Left colon (tissue), 2 donors: ENCODE measurements around the gene PCNA. TPM values are rescaled to one million over a fixed set of nuclear protein-coding genes. Genes with fewer than 3 reads are reported as not detected.

Experiments
- ATAC-seq: fragments of 200-7000 bp; cut with Tn5 transposase; one replicate; pipeline ENCODE4 v1.9.1; 2020; ENCODE audit warnings: mild to moderate bottlenecking, moderate library complexity
- DNase-seq, 2 donors: peaks; one replicate each; pipeline ENCODE4 v3.0.0-alpha.2; 2020
- intact Hi-C, 2 donors: fragments of 100-400 bp; cut with DNase I in 1 of 2; cut with micrococcal nuclease in 1 of 2; formaldehyde crosslinking; loops; one replicate each; pipeline versions ENCODE4 v1.11.2 to v1.14.0; 2022; cut with DNase I, micrococcal nuclease
- total RNA-seq, 2 donors: library from RNA; stranded (reverse); fragmentation: NEBNext Ultra II Directional; extraction: Animal tissue kit (Norgen Biotek cat#: 25700); gene quantifications; one replicate each; pipeline ENCODE4 v1.2.1, GENCODE V29; 2021
- donor health status: DM: no; HTN: no; CAD: no.
- donor health status: DM: yes; HTN: yes; CAD: no.

The PCNA gene
- total RNA-seq, 2 donors from 2014 or later: 47.9 to 61.5 TPM

DNA sequence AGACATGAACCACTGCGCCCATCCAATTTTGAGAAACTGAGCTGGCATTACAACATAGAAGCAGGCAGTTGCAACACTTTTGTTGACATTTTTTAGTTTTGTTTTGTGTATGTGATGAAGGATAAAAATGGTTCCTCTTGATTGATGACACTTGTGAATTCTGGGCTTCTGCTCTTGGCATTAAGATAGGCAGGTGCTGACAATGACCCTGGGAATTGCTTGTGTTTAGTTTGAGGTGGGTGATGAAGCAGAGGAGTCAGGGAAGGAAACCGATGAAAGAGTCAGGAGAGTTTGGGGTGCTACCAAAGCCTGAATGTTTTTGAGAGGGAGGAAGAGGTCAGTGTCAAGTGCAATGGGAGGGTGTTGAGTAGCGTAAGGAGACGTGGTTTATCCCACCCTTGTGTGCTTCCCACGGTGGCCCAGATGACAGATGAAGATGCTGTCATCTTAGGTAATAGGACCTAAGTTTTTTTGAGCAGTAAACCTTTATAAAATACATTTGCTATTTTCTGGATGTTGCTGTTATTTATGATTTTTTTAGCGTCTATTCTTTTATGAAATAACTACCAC lies 26.4 kb upstream of the PCNA start:
- intact Hi-C loops: no loop called here
- DNase-seq: no peak
- ATAC-seq: no peak

DNA sequence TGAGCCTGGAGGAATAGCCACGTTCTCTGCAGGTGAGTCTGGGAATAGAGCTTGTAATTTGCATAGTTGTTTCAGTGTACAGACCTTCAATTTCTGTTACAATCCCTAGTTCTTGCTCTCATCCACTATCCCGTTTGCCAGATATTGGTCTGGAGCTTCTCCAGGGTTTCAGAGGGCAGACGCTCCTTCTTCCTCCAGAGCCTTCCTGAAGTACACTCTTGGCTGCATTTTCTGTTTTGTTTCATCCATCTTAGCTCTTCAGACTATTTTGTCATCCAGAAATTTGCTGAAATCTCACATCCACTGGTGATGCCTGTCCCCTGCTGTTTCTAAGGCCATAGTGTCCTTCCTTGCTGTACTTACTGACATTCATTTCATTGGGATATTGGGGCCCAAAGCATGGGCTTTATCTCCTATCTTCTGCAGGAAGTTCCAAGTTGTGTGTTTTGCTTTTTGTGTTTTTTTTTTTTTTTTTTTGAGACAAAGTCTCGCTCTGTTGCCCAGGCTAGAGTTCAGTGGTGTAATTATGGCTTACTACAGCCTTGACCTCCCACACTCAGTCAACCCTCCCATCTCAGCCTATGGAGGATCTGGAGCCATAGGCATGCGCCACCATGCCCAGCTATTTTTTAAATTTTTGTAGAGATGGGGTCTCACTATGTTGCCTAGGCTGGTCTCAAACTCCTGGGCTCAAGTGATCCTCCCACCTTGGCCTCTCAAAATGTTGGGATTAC lies 25.8 kb upstream of the PCNA start:
- DNase-seq (no peak), ATAC-seq (no peak)
- intact Hi-C loops: no loop called here

DNA sequence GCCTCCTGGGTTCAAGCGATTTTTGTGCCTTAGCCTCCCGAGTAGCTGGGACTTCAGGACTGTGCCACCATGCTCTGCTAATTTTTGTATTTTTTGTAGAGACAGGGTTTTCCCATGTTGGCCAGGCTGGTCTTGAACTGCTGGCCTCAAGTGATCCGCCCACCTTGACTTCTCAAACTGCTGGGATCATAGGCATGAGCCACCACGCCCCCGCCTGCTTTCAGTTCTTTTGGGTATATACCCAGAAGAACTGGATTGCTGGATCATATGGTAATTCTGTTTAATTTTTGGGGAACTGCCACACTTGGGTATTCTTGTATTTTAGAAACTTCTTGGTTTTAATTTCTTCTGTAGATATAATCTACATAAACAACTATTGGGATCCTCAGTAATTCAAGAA lies 24.1 kb upstream of the PCNA start:
- DNase-seq (no peak), ATAC-seq (no peak)
- intact Hi-C loops: no loop called here

DNA sequence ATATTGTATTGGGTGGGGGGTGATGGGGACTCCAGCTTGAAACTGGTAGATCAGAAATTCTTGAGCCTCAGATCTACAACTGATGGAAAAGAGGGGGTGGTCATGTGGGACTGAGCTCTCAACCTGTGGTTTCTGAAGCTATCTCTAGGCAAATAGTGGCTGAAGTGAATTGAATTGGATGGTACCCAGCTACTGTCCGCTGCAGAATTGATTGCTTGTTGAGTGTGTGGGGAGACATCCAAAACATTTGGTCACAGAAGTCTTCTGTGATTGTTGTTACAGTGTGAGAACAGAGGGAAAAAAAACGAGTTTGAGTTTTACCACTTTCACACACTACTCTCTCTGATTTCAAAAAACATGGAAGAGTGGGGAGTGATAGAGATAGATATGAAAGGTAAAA lies 21.9 kb upstream of the PCNA start:
- ATAC-seq (no peak), DNase-seq (no peak)
- intact Hi-C loops: no loop called here

DNA sequence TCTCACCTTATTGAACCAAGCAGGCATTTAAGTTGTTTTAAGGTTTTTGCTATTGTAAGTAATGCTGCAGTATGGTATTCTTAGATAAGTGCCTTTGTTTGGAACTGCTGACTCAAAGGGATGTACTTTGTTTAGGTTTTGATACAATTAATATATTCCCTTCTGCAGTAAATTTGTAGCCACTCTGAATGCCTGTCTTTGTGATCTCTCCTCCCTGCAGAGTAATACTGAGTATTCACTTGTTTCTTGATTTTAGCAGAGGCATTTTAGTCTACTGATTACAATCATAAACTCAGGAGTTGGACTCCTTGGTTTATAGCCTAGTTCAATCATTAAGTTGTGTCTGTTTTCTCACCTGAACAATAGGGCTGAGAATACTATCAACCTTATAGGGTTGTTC lies 20.4 kb upstream of the PCNA start:
- ATAC-seq (peak; percentile 81), DNase-seq (no peak)
- intact Hi-C loops: no loop called here

DNA sequence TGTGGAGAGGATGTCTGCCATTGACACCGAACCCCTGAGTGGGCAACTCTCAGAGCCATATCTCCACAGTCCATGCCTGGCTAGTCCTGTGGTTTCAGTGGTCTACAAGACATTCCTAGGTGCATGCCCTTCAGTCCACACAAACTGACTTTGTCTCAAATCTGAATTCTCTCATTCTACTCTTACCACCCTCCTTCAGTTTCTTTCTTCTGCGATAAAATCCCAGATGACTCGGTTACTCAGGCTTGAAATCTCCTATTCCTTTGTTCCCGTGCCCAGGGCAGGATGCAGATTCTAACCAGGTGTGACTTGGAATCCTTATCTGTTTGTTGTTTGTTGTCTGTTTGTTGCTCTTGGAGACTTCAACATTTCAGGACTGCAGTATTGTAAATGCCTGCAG lies 16.3 kb upstream of the PCNA start:
- ATAC-seq (no peak), DNase-seq (no peak)
- intact Hi-C loops: loop anchor here in 1 of 2 donors (10.0 kb wide), 1 partner anchor 49 kb away; no protein-coding TSS in a partner anchor

DNA sequence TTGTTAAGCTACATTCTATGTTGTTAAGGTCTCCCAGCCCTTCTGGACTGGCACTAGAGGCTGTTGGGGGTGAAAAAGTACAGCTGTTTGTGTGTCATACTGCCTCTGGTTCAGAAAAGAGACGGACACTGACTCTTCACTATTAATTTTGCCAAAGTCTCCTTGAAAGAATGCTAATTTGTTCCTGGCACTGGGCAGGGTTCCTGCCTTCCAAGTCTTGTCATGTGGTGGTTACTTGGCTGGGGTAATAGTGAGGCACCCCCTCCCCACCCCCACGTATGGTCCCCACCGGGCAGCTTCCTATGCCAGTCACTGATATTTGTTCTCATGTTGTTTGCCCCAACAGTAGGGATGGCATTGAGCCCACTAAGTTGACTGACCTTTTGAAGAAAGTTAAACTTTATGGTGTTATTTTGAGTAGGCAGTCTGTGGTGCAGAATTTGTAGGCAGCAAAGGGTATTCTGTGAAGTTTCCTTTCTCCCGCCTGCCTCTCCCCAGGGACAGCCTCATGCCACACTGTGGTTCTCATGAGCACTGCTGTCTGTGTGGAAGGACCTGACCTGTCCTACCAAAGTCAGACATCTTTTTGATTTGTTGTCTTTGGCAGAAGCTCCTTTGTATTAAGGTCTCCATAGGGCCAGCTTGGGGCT lies 15.7 kb upstream of the PCNA start:
- ATAC-seq (no peak), DNase-seq (no peak)
- intact Hi-C loops: loop anchor here in 1 of 2 donors (10.0 kb wide), 1 partner anchor 49 kb away; no protein-coding TSS in a partner anchor

DNA sequence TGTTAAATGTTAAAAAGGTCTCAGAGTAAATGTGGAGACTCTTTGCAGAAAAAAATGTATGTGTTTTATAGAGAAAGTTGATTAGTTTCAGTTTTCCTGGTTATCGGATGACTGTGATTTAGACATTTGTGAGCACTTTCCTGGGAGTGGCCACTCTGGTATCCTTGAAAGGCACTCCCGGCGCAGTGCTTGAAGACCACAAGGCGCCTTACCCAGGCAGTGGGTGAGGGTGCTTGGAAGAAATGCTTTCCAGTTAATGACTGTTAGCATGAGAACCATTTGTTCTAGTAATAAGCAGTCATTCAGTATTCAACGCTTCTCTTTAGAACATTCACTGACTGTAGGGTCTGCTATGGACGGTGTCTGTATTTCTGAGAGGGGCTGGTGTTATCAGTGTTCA lies 14.2 kb upstream of the PCNA start:
- ATAC-seq (no peak), DNase-seq (no peak)
- intact Hi-C loops: loop anchor here in 1 of 2 donors (10.0 kb wide), 1 partner anchor 51 kb away; no protein-coding TSS in a partner anchor

DNA sequence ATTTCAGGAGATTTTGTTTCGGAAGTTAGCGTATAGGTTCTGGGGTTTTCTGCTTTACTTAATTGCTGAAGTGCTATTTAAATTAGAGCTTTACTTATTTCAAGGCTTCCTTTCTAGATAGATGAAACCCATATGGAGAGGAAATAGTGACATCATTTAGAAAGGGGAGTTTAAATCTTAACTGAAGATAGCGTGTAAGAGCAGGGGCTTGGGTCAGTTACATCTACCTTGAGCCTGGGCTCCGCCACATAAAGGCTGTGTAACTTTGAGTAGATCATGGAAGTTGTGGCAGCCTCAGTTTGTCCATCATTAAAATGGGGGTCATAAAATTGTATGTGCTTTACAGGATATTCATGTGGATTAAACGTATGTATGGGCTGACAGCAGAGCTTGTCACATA lies 11.7 kb upstream of the PCNA start:
- intact Hi-C loops: loop anchor here in 1 of 2 donors (10.0 kb wide), 1 partner anchor 53 kb away; no protein-coding TSS in a partner anchor
- no peak for DNase-seq
- ATAC-seq: no peak

DNA sequence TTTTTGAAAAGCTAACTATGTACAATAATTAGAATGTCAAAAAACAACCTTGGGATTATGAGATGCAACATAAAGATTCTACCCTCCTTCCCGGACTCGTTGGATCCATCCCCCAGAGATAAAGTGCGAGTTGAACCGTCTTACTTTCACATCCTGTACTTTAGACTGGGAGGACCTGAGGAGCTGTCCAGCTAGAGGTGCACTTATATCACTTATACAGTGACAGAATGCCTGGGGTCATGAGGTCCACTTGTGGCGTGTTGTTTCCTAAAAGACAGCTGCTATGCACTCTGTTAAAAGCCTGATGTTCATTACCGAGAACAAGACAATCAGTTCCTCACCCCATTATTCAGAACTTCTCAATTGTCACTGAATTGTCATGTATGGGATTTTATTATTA lies 9.1 kb upstream of the PCNA start:
- ATAC-seq (no peak), DNase-seq (no peak)
- intact Hi-C loops: loop anchor here in 1 of 2 donors (5.0 kb wide), 1 partner anchor 63 kb away; no protein-coding TSS in a partner anchor

DNA sequence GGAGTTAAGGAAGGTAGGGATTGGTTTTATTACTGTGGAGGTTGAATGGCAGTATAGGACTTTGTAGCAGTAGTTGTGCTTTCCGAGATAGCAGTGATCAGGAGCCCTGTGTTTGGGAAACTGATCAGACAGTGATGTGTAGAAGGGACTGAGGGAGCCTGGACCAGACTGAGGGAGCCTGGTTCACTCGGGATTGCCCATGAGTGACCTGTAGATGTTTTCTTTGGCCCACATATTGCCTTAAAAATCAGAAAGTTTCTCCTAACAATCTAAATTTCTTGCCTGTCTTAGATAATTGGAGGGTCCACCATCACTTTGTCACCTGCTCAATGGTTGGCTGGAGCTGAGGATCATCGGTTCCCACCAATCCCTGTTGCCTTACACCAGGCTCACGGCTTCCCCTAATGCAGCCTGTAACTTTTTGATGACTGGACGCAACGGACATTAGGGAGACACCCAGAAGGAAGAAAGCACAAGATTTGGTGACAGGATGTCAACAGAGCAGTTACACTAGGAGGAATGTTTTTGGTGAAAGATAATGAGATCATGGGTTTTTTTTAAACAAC lies 8.2 kb upstream of the PCNA start:
- intact Hi-C loops: loop anchor here in 1 of 2 donors (5.0 kb wide), 1 partner anchor 64 kb away; no protein-coding TSS in a partner anchor
- DNase-seq (no peak), ATAC-seq (no peak)

DNA sequence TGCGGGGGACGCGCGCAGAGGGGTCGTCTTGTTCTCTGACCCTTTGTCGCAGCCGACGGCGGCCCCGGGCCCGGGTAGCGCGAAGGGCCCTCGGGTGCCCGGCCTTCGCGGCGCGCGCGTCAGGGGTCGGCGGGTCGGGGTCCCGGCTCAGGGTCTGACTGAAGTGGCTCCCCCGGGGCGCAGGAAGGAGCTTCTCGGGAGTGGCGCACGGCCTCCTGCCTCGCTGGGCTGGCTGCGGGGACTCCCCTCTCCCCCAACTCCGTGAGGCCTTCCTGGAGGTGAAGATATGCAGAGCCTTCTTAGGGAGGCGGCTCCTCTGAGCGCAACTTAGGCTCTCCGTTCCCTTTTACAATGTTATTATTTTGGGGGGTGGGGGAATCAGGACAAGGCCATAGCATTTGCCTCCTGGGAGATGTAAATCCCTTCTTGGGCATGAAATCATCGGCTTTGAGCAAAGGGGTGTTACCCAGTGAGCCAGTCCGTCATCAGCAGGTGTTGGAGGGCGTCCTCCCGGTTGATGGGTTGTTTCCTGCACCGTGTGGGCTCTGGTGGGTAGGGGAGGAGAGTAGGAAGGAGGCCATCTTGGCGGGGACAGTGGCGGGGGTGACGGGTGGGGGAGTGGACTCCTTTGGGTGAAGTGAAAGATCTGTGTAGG lies 7.6 kb upstream of the PCNA start:
- DNase-seq (peak; percentile 66 to 71), ATAC-seq (peak; percentile 38)
- intact Hi-C loops: loop anchor here in 1 of 2 donors (5.0 kb wide), 1 partner anchor 65 kb away; no protein-coding TSS in a partner anchor

DNA sequence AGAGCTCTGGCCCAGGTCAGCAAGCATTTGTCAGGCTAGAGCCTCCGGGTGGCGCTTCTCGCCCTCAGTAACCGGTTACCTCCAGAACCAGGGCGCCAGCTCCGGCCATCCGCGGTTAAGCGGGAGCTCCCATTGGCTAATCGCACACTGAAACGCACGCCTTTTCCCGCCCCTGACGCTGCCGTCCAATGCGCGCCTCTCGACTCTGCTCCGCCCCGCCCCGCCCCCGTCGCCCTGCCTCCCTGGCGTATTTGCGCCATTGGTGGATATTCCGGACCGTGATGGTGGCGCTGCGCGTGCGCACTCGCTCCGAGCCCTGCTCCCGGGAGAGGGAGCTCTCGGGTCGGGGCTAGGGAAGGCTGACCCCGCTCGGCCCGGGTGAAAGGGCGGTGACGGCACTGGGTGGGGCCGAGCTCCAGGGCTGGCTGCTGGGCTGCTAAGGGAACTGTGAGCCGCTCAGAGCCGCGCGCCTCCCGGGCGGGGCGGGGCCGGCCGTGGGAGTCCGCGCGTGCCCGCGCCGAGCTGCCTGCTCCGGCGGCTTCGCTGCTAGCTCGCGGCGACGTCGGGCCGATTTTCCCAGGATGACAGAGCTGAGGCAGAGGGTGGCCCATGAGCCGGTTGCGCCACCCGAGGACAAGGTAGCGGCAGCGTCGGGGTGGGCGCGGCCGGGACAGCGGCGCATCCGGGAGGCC lies 6.9 kb upstream of the PCNA start, which contains the start of gene CDS2:
CDS2 (plus strand) TSS at position 497 of the 692 bp plus-strand sequence; CDS start at position 582, 85 bp downstream.
- DNase-seq (peak; percentile 100), ATAC-seq (peak; percentile 88)
- intact Hi-C loops: loop anchor here in 1 of 2 donors (5.0 kb wide), 1 partner anchor 66 kb away; no protein-coding TSS in a partner anchor

DNA sequence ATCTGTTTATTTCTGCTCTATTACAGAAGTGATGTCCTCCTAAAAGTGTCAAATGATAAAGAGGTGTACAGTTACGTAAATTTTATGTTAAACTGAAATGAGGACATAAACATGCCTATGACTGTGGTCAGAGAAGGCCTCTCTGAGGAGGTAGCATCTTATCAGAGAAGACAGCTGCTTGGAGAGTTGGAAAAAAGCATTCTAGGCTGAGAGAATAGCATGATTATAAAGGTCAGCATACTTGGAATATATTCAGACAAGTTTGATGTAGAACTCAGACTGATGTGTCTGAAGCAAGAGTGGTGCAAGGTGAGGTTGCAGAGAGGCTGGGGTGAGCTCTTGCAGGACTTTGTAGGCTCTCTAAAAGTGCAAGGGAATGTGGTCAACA lies 3.1 kb upstream of the PCNA start:
- ATAC-seq: no peak
- intact Hi-C loops: no loop called here
- no peak for DNase-seq

DNA sequence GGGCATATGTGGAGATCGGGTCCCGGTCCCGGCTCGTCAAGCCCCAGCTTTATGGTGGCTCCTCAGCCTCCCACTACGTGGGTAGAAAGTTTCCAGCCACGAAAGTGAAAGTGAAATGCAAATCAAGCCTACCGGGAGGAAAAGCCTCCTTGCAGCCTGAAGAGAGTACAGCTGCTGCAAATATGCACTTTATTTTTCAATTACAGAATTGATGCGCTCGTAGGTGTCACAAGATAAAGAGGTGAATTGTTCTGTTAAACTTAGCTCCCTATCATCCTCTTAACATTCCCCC lies 373 bp upstream of the PCNA start:
- ATAC-seq: no peak
- intact Hi-C loops: no loop called here

DNA sequence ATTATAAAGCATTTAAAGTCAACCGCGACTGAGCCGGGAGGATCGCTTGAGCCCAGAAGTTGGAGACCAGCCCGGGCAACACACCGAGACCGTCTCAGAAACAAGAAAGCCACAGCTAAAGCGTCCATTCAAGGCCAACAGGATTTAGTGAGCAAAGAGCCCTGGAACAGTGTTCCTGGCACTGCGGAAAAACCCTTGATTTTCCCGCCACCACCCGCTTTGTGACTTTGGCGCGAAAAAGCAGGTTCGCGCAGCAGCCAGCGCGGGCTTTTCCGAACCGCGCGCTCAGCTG lies 669 bp downstream of the PCNA start:
- intact Hi-C loops: no loop called here
- no peak for ATAC-seq
- no peak for DNase-seq

More for the DNA sequence above, 373 bp upstream of the PCNA start:
- no peak for DNase-seq

DNA sequence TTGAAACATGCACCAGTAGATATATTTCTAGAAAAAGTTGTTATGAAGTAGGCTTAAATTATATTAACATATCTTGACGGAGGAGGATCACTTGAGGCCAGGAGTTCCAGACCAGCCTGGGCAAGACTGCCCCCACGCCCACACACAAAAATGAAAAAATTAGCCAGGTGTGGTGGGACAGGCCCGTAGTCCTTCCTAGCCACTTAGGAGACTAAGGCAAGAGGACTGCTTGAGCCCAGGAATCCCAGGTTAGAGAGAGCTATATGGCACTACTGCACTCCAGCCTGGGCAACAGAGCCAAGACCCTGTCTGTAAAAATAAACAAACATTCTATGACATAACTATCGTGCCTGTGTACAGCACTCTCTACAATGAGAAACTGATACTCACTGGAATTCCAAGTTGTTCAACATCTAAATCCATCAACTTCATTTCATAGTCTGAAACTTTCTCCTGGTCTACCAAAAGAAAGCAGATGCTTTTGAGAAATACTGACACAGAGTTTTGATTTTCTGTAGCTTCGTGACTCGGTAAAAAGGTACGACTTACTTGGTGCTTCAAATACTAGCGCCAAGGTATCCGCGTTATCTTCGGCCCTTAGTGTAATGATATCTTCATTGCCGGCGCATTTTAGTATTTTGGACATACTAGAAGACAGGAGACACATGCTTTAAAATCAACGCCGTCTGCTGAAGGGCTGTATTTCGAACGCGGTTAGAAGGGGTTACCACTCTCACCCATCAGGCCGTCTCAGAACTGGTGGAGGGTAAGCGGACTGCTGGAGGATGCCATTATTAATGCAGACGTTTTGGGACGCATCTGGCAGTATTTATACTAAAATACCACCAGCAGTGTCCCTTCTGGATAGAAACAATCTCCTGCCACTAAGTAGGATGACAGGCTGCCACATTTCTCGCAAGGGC lies 1.3 kb downstream of the PCNA start:
- DNase-seq: no peak
- intact Hi-C loops: no loop called here
- no peak for ATAC-seq

DNA sequence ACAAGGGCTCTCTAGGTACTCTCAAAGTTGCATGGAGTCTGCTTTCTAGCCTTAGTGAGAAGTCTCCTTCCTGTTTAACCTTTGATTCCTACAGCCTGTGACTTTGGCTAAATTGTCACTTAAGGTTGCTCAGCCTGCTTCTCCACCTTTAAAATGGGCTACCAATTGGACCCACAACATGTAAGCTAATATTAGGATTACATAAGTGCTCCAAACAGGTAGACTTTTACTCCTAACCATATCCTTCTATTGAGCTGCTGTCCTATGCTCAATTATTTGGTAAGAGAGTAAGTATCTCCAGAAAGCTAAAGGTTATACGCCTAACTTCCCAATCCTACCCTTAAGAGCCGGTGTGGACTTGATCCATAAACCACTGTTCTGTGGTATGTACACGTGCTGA lies 2.9 kb downstream of the PCNA start:
- intact Hi-C loops: no loop called here

More for the DNA sequence above, 2.9 kb downstream of the PCNA start:
- ATAC-seq (no peak), DNase-seq (no peak)
